SK-N-MC (cell line): ENCODE data around the gene CHRNA9.

Experiments
- EZH2 ChIP-seq: fragments of 200-600 bp; sonication (generic); IDR thresholded peaks from one replicate; pipeline ENCODE4 v1.6.1; 2017; ENCODE audit warnings: antibody characterized with exemption
- POLR2AphosphoS5 ChIP-seq: IDR thresholded peaks from 2 replicates; pipeline ENCODE4 v1.6.1; 2012; ENCODE audit warnings: mild to moderate bottlenecking, low read depth, low read length, borderline replicate concordance

DNA sequence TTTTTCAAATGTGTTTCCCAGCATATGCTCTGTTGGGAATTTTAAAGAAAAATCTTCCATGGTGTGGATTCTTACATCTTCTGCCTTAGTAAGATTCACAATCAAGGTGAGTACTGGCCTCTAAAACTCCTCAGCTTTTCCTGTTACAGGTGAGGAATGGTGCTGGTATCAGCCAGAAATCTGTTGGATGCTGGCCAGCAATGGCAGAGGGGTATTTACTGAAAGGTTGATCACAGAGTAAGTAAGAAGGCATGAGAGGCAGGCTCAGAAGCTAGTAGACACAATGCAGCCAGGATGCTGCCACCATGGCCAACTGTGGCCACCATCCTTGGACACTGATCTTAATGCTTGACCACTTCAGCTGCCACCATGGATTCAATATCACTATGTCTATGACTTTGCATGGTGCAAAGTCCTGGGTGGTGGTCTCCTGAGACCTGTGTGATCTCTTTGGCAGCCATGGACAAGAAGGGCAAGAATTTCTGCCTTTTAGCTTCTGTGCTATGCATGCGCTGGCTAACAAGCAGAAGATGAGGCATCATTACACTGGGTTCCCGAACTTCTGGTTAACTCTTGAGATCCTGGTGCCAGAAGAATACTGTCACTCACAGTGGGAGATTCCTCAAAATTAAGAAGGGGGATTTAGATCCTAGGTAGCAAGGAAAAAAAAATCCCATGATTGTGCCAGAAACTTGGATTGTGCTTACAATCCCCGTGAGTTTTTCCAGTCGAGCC lies 60.2 kb downstream of the CHRNA9 start:
- TF ChIP-seq POLR2AphosphoS5 (no peak), EZH2 (no peak)
